Activated gamma-delta T cell treated with anti-CD3 and anti-CD28 coated beads, Interleukin-2, amount 50 U/mL, for 16 hours (primary cell): ENCODE measurements around the gene SCGB1D4.

Source experiments
- DNase-seq: peaks from one replicate; pipeline ENCODE4 v3.0.0-alpha.2; 2020; ENCODE audit warnings: low read depth

SCGB1D4 gene

DNA sequence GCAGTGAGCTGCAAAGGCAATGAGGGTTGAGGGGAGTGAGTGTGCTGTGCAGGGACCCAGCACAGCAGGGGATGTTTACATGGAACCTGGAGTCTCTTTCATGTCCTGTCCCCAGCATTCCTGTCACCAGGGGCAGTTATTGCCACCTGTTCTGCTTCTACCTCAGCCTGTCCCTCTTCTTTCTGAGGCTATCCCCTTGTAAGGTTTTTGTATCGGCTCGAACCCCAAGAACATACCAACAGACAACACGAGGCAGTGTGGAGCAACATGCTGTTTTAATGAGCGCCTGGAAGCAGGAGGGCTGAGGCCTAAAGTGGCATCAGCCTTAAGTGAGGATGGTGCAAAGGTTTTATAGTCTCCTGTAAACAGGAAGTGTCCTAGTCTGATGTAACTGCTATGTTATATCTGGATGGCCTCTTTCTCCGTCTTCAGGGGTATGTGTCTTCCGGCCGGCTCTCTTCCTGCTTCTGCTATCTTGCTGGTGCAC lies 25.0 kb downstream of the SCGB1D4 start:
- no peak for DNase-seq

DNA sequence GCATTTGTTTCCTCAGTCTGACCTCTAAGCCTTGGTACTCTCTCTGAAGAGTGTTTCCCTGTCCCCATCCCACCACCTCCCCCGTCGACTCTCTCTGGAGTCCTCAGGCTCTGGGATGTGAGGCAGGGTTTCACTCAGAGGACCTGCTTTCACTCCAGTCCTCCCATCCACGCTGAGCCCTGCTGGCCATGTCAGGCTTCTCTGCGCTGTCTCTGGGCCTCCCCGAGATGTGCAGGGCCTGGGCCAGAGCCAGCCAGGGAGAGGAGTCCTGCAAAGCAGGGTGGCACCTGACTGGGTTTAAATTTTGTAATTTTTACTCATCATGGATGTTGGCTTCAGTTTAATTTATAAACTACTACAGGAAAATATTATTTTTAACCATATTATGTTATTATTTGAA lies 25.6 kb downstream of the SCGB1D4 start:
- DNase-seq: no peak

DNA sequence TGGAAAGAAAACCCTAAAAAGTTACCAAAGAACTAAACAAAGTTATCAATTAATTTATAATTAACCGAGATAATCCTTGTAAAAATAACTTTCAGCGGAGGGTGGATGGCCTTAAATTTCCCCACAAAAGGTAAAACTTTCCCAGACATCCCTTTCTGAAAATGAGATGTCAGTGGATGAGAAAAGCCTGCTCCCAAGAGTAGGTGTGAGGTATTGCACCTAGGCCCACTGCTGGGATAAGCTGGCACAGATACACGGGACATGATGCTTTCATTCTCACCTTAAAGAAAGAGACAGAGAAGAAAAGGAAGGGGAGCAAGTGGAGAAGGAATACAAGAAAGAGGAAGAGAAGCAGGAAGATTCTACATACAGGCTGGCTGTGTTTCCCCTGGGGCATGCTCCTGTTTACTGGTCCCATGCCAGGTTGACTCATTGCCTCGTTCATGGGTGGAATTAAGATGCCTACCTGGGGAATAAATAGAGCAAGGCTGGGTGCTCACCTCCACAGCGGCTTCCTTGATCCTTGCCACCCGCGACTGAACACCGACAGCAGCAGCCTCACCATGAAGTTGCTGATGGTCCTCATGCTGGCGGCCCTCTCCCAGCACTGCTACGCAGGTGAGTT lies 29.1 kb downstream of the SCGB1D4 start, which contains the start of gene SCGB2A2:
Gene SCGB2A2 (plus strand): TSS at position 505 of the 625 bp plus-strand sequence. CDS start 59 bp downstream, at position 564.
- no peak for DNase-seq

DNA sequence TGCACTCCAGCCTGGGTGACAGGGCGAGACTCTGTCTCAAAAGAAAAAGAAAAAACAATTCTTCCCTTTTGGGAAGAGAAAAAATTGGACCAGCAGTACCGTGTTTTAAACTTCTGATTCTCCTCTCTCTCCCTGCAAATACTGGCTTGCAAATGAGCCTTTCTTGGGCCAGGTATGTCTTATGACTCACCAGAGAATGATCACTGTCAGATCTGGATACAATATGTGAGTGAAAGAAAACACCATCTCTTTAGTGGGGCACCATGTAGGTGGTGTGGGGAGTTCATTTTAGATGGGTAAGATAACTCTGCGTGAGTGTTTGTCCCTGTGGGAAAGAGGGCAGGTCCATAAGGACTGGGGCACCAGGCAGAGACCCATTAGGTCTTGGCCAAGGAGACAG lies 31.3 kb downstream of the SCGB1D4 start:
- no peak for DNase-seq

DNA sequence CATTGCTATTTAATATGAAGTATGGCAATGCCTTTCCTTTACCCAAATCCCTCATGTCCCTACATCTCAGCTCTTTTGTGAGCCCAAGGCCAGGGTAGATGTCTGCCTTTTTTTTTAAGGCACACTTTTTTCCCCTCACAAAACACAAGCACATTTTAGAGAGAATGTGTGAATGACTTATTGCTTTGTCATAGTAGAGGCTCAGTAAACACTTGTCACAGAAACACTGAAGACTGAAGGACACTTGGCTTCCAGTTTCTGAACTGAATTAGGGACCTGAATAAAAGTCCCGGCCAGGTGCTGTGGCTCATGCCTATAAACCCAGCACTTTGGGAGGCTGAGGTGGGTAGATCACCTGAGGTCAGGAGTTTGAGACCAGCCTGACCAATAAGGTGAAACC lies 31.8 kb downstream of the SCGB1D4 start:
- DNase-seq: no peak

DNA sequence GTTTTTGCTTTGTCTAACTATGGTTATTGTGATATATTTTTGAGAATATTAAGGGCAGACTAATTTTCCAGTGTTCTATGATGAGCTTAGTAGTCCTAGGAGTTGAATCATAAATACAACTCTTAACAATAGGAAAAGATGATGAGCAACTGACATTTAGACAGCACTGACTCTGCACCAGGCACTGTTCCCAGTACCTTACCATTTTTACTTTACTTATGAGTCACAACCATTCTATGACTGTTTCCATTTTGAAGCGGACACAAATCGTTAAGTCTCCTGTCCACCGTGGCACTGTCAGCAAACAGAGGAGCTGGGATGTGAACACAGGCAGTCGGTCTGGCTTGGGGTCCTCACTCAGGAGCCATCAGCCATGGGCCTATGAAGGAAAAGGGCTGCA lies 32.3 kb downstream of the SCGB1D4 start:
- no peak for DNase-seq

DNA sequence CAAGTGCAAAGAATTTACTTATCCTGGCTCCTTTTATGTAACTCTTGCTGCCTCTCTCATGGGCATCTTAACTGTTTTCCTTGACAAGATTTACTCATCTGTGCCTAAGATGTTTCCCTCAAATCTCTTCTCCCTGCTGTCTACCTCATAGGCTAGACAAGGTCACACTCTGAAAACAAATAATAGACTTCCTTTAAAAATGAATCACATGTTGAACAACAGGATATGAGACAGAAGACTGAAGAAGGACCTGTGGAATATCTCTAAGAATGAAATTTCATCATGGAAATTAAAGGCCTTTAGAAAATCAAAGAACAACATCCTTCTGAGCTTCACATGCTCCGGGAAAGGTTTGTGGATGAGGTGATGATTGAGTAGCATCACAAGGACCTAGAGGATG lies 34.9 kb downstream of the SCGB1D4 start:
- no peak for DNase-seq

DNA sequence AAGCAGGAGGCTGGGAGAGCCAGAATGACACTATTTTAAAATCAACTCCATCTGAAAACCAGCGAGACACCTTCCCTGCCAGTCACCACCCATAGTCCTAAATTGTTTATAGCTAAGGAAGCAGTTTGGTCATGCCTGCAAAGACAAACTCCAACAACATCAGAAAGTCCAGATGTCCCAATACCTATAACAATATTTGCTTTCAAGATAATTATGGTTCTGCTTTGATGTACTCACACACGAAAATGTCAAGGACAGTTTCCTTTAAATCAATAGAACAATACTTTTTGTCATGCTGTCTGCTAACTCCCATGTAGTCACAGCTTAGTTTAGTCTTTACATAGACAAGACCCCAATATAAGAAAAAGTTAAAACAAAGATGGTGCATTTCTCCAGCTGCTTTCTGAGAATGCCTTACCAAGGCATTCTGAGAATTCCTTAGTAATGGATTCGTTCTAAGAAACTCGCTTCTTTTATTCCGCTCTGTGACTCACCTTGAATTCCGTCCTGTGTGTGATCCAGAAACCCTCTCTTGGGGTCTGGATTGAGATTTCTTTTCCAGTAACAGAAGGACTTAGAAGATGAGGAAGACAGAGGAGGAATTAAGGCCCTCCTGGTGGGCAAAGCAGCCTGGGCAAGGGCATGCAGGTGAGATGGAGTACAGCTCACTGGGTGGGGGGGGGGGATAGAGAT lies 38.5 kb downstream of the SCGB1D4 start:
- DNase-seq: no peak

DNA sequence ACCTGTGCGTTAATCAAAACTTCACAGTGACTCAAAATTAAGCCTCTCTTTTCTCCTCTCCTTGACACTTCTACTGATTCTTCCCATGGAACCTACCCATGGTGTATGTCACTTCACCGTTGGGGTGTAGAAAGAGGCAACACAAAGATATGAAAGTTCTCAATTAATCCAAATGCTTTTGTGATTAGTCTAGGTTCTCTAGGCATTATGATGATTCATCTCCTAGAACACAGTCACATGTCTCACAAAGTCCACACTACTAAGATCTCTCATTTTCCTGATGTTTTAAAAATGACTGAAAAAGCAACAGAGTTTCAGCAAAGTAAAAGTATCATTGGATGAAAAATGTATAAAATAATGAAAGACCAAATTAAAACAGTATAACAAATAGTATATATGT lies 42.6 kb downstream of the SCGB1D4 start:
- no peak for DNase-seq

DNA sequence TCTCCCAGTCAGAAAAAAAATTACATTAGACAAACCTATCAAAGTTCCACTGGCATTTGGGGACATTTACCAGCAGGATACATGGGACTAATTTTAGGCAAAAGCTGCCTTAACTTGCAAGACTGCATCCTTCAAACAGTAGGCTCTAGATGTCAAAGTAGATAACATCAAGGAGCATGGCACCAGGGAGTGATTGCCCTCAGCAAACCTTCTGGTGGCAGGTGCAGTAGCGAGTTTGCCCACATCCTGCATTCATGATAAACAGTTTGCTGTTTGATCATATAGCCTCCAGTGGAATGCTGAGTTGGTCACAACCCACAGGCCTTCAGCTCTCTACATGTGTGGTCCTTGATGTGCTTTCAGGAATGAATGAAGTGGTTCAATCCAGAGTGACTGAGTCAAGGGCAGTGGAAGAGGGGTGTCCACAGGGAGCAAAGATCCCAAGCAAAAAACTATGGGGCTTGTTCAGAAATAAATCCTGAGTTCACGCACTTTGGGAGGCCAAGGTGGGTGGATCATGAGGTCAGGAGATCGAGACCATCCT lies 44.8 kb downstream of the SCGB1D4 start:
- no peak for DNase-seq

DNA sequence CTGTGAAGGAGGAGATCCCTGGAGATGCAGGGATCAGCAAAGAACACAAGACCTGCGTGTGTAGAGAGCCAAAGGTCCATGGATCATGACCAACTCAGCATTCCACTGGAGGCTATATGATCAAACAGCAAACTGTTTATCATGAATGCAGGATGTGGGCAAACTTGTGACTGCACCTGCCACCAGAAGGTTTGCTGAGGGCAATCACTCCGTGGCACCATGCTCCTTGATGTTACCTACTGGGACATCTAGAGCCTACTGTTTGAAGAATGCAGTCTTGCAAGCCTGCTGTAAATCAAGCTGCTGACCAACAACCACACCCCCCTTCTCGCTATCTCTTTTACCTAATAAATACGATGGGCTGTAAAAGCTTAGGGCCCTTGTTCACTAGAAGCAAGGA lies 47.2 kb downstream of the SCGB1D4 start:
- no peak for DNase-seq
